KMS-11 (cell line): ENCODE measurements around the gene FAM228B.
"Not testable (repeated sequence)": the region's sequence is repeated elsewhere in the genome, so short reads cannot be mapped to it uniquely, and the experiment has no call there.

Experiments
- H2AFZ ChIP-seq: fragments of 200-600 bp; sonication (generic); 2 replicates; pipeline ENCODE4 v1.6.1; 2016; ENCODE audit warnings: antibody characterized with exemption, mixed run types, low read depth
- H3K27ac ChIP-seq: fragments of 200-600 bp; sonication (generic); 2 replicates; pipeline ENCODE4 v1.6.1; 2016; ENCODE audit warnings: mild to moderate bottlenecking, mixed run types
- H3K27me3 ChIP-seq: fragments of 200-600 bp; sonication (generic); 2 replicates; pipeline ENCODE4 v1.6.1; 2017; ENCODE audit warnings: mild to moderate bottlenecking, low read depth, mixed run types, moderate library complexity; ENCODE audit not compliant: insufficient read depth
- H3K36me3 ChIP-seq: fragments of 200-600 bp; sonication (generic); 2 replicates; pipeline ENCODE4 v1.6.1; 2017; ENCODE audit warnings: mild to moderate bottlenecking, mixed run types; ENCODE audit not compliant: insufficient read depth
- H3K4me1 ChIP-seq: fragments of 200-600 bp; sonication (generic); 2 replicates; pipeline ENCODE4 v1.6.1; 2016; ENCODE audit warnings: mild to moderate bottlenecking, low read depth, mixed run types; ENCODE audit not compliant: poor library complexity, severe bottlenecking
- H3K4me2 ChIP-seq: fragments of 200-600 bp; sonication (generic); 2 replicates; pipeline ENCODE4 v1.7.0; 2016; ENCODE audit warnings: mild to moderate bottlenecking, mixed run types
- H3K4me3 ChIP-seq: fragments of 200-600 bp; sonication (generic); IDR thresholded peaks from 2 replicates; pipeline ENCODE4 v1.6.1; 2017; ENCODE audit warnings: low read depth, low read length, mixed read lengths; ENCODE audit not compliant: insufficient read depth
- H3K79me2 ChIP-seq: fragments of 200-600 bp; sonication (generic); 2 replicates; pipeline ENCODE4 v1.6.1; 2016; ENCODE audit warnings: low read depth, mixed run types; ENCODE audit not compliant: insufficient read depth
- H3K9ac ChIP-seq: fragments of 200-600 bp; sonication (generic); 2 replicates; pipeline ENCODE4 v1.6.1; 2016; ENCODE audit warnings: mild to moderate bottlenecking, mixed run types
- H4K20me1 ChIP-seq: fragments of 200-600 bp; sonication (generic); 2 replicates; pipeline ENCODE4 v1.6.1; 2016; ENCODE audit warnings: mild to moderate bottlenecking, mixed run types; ENCODE audit not compliant: insufficient read depth
- TF ChIP-seq, protein P1 (sequence below): fragments of 200-600 bp; sonication (generic); conservative IDR thresholded peaks from 2 replicates; pipeline ENCODE4 v1.6.1; 2017; ENCODE audit warnings: low read depth, mild to moderate bottlenecking, antibody characterized with exemption, low read length, moderate library complexity, mixed read lengths

Gene FAM228B

GRCh38 chr2:24106786-24107185, 16.5 kb upstream of the FAM228B start:
- Histone ChIP-seq H3K4me2 (no peak overlapping the region), H3K4me1 (no peaks in the 10 kb centered on the region), H2AFZ (no peak overlapping the region), H3K27me3 (no peaks in the 10 kb centered on the region), H4K20me1 (no peaks in the 10 kb centered on the region), H3K27ac (no peak overlapping the region), H3K79me2 (no peaks in the 10 kb centered on the region), H3K9ac (no peak overlapping the region), H3K4me3 (no peak overlapping the region), H3K36me3 (no peaks in the 10 kb centered on the region)
- TF ChIP-seq, protein P1, sequence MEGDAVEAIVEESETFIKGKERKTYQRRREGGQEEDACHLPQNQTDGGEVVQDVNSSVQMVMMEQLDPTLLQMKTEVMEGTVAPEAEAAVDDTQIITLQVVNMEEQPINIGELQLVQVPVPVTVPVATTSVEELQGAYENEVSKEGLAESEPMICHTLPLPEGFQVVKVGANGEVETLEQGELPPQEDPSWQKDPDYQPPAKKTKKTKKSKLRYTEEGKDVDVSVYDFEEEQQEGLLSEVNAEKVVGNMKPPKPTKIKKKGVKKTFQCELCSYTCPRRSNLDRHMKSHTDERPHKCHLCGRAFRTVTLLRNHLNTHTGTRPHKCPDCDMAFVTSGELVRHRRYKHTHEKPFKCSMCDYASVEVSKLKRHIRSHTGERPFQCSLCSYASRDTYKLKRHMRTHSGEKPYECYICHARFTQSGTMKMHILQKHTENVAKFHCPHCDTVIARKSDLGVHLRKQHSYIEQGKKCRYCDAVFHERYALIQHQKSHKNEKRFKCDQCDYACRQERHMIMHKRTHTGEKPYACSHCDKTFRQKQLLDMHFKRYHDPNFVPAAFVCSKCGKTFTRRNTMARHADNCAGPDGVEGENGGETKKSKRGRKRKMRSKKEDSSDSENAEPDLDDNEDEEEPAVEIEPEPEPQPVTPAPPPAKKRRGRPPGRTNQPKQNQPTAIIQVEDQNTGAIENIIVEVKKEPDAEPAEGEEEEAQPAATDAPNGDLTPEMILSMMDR: no peak

GRCh38 chr2:24107336-24107735, 15.9 kb upstream of the FAM228B start:
- Histone ChIP-seq H4K20me1 (no peaks in the 10 kb centered on the region), H3K4me1 (no peaks in the 10 kb centered on the region), H3K27me3 (no peaks in the 10 kb centered on the region), H2AFZ (no peak overlapping the region), H3K27ac (no peak overlapping the region), H3K9ac (no peak overlapping the region), H3K4me2 (no peak overlapping the region), H3K79me2 (no peaks in the 10 kb centered on the region), H3K4me3 (no peak overlapping the region), H3K36me3 (no peaks in the 10 kb centered on the region)
- TF ChIP-seq, protein P1: no peak

DNA sequence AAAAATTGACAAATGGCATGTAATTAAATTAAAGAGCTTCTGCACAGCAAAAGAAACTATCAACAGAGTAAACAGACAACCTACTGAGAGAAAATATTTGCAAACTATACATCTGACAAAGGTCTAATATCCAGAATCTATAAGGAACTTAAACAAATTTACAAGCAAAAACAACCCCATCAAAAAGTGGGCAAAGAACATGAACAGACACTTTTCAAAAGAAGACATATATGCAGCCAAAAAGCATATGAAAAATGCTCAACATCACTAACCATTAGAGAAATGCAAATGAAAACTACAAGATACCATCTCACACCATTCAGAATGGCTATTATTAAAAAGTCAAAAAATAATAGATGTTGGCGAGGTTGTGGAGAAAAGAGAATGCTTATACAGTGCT, 13.8 kb upstream of the FAM228B start:
- H3K4me3 ChIP-seq, H3K27me3 ChIP-seq, H3K79me2 ChIP-seq, H3K4me2 ChIP-seq, H3K27ac ChIP-seq, H3K9ac ChIP-seq, H4K20me1 ChIP-seq, H2AFZ ChIP-seq, H3K4me1 ChIP-seq, H3K36me3 ChIP-seq: not testable (repeated sequence)

DNA sequence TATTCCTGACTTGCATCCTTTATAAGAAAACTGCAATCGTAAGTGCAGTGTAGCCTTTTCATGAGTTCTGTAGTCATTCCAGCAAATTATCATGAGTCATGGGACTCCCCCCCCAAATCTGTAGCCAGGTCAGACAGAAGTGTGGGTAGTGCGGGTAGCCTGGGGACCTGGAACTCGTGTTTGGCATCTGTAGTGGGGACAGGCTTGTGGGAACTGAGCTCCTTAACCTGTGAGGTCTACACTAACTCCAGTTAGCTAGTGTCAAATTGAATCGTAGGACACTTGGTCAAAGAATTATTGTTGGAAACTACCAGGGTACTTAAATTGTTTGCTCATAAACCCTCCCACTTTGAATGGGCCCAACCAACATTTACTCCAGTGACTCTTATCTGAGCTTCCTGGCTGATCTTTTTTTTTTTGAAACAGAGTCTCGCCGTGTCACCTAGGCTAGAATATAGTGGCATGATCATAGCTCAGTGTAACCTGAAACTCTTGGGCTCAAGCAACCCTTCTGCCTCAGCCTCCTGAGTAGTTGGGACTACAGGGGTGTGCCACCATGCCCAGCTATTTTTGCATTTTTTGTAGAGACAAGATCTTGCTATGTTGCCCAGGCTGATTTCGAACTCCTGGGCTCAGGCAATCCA, 12.5 kb upstream of the FAM228B start:
- Histone ChIP-seq H3K27ac (no peak overlapping the region), H3K79me2 (no peaks in the 10 kb centered on the region), H3K9ac (no peak overlapping the region)

GRCh38 chr2:24111407-24111901, 11.8 kb upstream of the FAM228B start:
- TF ChIP-seq, protein P1: no peak
- Histone ChIP-seq H3K36me3 (no peaks in the 10 kb centered on the region), H3K4me3 (no peak overlapping the region), H4K20me1 (no peaks in the 10 kb centered on the region), H3K27ac (no peak overlapping the region), H2AFZ (no peak overlapping the region), H3K9ac (no peak overlapping the region), H3K4me2 (no peak overlapping the region), H3K27me3 (no peaks in the 10 kb centered on the region), H3K79me2 (no peaks in the 10 kb centered on the region), H3K4me1 (no peaks in the 10 kb centered on the region)

More for the DNA sequence above, 12.5 kb upstream of the FAM228B start:
- TF ChIP-seq, protein P1: no peak
- no peaks in the 10 kb centered on the region for H3K36me3 ChIP-seq
- H3K27me3 ChIP-seq: no peaks in the 10 kb centered on the region
- H2AFZ ChIP-seq: no peak overlapping the region
- H3K4me1 ChIP-seq: no peaks in the 10 kb centered on the region
- no peaks in the 10 kb centered on the region for H4K20me1 ChIP-seq
- H3K4me3 ChIP-seq: no peak overlapping the region
- H3K4me2 ChIP-seq: no peak overlapping the region
